NCI-H1417 treated with DMSO at 0.1 percent for 48 hours (cell line): ENCODE results near the gene CA14.
"Not testable (repeated sequence)": the region's sequence is repeated elsewhere in the genome, so short reads cannot be mapped to it uniquely, and the experiment has no call there.

Source experiments
- DNase-seq: peaks from one replicate; lab custom pipeline; 2025; lab: John Stamatoyannopoulos, UW

Gene CA14

DNA sequence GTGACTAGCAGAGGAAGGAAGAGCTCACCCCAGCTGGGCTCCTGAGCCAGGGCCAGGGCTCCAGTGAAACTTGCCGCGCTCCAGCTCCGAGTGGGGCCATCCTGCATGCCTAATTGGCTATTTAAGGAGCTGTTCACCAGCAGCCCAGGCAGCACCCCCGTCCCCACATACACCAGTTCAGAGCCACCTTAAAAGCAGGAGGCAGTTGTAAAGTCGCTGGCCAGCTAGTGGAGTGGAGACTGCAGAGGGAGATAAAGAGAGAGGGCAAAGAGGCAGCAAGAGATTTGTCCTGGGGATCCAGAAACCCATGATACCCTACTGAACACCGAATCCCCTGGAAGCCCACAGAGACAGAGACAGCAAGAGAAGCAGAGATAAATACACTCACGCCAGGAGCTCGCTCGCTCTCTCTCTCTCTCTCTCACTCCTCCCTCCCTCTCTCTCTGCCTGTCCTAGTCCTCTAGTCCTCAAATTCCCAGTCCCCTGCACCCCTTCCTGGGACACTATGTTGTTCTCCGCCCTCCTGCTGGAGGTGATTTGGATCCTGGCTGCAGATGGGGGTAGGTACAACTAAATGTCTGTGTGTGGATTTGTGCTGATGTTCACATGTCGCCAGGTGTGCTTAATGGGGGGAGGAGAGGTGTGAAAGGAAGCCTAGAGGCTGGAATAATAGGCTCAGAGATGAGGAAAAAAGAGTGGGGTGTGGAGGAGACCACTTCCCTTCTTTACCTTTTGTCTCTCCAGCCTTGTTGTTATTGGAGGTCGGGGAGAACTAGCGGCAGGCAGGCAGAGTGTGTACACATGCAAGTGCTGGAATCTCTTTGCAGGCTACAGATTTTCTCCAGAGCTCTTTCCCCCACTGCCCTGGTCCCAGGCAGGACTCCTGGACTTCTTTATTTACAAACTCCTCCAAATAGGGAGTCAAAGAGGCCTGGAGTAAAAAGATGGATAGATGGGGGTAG, at the start of gene CA14:
Gene CA14 (plus strand): TSS at position 151 of the 962 bp plus-strand sequence. CDS start 355 bp downstream, at position 506.
- DNase-seq = no peak

- DNase-seq = not testable (repeated sequence)
These were observed 49.1 kb upstream of the CA14 start for GRCh38 chr1:150208460-150208859.

GRCh38 chr1:150210091-150210490, 47.5 kb upstream of the CA14 start:
- DNase-seq = no peak

- no peak for DNase-seq
These were observed 46.9 kb upstream of the CA14 start for GRCh38 chr1:150210706-150211105.

DNA sequence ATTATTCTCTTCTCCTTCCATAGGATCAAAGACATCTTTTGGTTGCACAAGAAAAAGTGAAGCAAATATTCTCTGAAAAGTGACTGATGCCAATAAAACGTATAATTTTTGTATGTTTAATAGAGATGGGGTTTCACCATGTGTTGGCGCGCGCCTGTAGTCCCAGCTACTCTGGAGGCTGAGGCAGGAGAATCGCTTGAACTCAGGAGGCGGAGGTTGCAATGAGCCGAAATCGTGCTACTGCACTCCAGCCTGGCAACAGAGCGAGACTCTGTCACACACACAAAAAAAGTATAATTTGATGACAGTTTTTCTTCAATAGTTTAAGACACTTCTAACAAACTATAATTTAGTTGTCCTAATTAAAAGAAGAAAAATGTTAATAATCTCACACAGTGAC, 45.5 kb upstream of the CA14 start:
- no peak for DNase-seq

- no peak for DNase-seq
These were observed 44.1 kb upstream of the CA14 start for GRCh38 chr1:150213170-150214098.

- DNase-seq = not testable (repeated sequence)
These were observed 43.3 kb upstream of the CA14 start for GRCh38 chr1:150214099-150214756.

GRCh38 chr1:150215855-150216254, 41.7 kb upstream of the CA14 start:
- not testable (repeated sequence) for DNase-seq

DNA sequence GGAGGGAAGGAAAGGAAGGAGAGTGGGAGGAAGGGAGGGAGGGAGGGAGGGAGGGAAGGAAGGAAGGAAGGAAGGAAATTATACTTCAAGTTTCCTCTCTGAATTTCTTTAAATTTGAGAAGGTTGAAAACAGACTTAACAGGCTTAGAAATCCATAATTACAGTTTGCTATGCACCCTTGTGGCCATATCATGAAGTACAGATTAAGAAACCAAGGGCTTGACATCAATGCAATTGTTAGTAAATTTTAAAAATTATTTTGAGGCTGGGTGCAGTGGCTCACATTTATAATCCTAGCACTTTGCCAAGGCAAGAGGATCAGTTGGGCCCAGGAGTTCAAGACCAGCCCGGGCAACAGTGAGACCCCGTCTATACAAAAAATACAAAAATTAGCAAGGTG, 36.0 kb upstream of the CA14 start:
- no peak for DNase-seq

GRCh38 chr1:150224983-150225382, 32.6 kb upstream of the CA14 start:
- no peak for DNase-seq

DNA sequence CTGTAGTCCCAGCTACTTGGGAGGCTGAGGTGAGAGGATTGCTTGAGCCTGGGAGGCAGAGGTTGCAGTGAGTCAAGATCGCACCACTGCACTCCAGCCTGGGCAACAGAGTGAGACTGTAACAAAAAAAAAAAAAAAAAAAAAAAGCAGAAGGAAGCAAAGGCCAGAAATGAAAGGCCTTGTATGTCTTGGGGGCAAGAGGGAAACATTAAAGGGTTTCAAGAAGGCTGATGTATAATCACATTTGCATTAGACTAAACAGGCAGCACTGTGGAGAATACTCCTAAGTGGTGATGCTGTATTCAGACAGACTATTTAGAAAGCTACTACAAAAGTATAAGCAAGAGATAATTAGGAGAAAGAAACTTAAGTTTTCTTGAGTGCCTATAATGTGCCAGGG, 32.0 kb upstream of the CA14 start:
- DNase-seq = no peak

GRCh38 chr1:150226486-150226885, 31.1 kb upstream of the CA14 start:
- DNase-seq = no peak

- DNase-seq = no peak
These were observed 30.3 kb upstream of the CA14 start for GRCh38 chr1:150227228-150227627.

- DNase-seq = not testable (repeated sequence)
These were observed 29.3 kb upstream of the CA14 start for GRCh38 chr1:150228246-150228645.

DNA sequence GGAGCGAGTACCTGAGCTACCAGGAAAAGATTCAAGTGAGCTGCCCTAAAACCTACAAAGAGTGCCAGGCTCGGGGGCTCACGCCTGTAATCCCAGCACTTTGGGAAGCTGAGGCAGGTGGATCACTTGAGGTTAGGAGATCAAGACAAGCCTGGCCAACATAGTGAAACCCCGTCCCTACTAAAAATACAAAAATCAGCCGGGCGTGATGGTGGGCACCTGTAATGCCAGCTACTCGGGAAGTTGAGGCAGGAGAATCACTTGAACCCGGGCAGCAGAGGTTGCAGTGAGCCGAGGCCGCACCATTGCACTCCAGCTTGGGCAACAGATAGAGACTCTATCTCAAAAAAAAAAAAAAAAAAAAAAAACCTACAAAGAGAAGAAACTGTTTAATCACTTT, 24.7 kb upstream of the CA14 start:
- DNase-seq = not testable (repeated sequence)

- no peak for DNase-seq
These were observed 23.9 kb upstream of the CA14 start for GRCh38 chr1:150233359-150234308.

DNA sequence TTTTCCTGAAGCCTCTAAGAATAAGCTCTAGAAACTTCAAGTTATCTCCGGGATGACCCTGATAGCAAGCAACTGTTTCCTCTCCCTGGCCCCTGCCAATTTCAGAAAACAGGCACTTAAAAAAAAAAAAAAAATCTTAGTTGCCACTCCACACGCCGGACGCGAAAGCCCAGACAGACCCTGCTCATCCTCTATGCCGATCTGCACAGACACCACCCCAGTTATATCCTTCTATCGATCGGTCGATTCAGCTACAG, 23.3 kb upstream of the CA14 start:
- DNase-seq = no peak

DNA sequence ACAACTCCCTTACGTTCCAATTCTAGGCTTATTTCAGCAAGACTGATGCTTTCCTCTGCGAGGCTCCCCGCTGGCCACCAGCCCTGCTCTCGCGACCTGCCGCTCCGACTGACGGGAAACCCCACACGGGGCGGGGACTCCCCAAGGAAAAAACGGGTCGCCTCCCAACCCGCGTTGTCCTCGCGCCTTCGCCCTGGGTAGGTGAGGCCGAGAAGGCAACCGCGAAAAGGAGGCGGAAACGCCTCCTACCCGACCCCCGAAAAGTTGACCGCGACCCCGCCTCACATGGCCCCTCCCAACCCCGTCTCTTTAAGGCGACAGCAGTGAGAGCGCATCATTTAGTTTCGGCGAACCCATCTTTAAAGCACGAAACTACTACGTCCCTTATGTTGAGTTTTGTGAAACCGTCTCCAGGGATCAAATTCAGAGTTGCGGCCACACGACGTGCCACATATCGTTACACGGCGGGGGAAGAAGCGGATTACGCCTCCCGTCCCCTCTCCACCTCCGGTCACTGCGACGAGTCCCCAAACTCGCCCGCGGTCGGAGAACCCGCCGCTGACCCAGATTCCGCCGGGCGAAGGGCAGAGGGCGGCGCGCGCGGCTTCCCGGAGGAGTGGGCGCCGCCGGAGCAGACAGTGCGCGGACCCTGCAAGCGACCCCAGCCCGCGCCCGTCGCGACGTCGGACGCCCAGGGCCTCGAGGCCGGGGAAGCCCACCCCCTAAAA, 22.8 kb upstream of the CA14 start:
- DNase-seq = no peak

DNA sequence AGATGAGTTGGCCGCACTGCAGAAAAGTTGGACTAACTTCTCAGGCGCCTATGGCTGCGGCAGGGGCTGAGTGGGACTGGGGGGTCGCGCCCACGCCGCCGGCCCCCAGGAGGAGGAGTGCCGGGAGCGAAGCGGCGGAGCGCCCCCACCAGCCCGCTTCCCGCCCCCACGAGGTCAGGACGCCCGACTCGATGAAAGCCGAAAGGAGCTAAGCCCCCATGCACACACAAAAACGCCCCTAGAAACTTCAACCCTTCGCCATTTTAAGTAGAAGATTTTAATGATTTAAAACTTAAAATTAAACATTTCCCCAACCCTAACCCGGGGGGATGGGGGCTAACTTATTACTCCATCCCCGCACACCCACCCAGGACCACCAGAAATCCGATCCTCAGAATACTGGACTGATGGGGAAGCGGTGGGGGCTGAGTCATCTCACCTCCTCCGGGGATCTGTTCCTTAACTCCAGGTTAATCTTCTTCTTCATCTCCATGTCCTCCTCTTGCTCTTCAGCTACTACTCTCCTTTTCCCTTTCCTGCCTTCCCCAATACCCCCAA, 22.2 kb upstream of the CA14 start:
- no peak for DNase-seq
